WTC11 (cell line): ENCODE results near the gene PRKCE. TPM values are rescaled to one million over a fixed set of nuclear protein-coding genes. Genes with fewer than 3 reads are reported as not detected.

Source experiments
- ATAC-seq: fragments of 200-7000 bp; cut with Tn5 transposase; 2 replicates; pipeline ENCODE4 v1.10.0; 2021; ENCODE audit warnings: mild to moderate bottlenecking, moderate library complexity
- CTCF ChIA-PET: fragments of 300-600 bp; sonication (Branson Sonifier 250); formaldehyde crosslinking; loops from one replicate; lab custom pipeline; 2021; ENCODE audit warnings: antibody characterized with exemption; lab: Charles Lee
- POLR2A ChIA-PET: fragments of 350-600 bp; sonication (Branson Sonifier 250); formaldehyde crosslinking; loops from one replicate; lab custom pipeline; 2021; ENCODE audit warnings: antibody characterized with exemption; lab: Charles Lee
- DNase-seq: peaks from one replicate; pipeline ENCODE4 v3.0.0; 2021; ENCODE audit warnings: low spot score
- H3K27ac Mint-ChIP-seq: 2 replicates; pipeline ENCODE4 v1.8.0; 2021; ENCODE audit warnings: mixed read lengths
- H3K27me3 Mint-ChIP-seq: 2 replicates; pipeline ENCODE4 v1.8.0; 2021; ENCODE audit warnings: low read depth, mild to moderate bottlenecking, moderate library complexity, mixed read lengths
- H3K36me3 Mint-ChIP-seq: 2 replicates; pipeline ENCODE4 v1.8.0; 2021; ENCODE audit warnings: mixed read lengths
- H3K4me1 Mint-ChIP-seq: 2 replicates; pipeline ENCODE4 v1.8.0; 2022; ENCODE audit warnings: mixed read lengths
- H3K4me3 Mint-ChIP-seq: 2 replicates; pipeline ENCODE4 v1.8.0; 2021; ENCODE audit warnings: mild to moderate bottlenecking, moderate library complexity, mixed read lengths
- H3K9me3 Mint-ChIP-seq: 2 replicates; pipeline ENCODE4 v1.8.0; 2021; ENCODE audit warnings: mixed read lengths
- AR ChIP-seq: fragments of 250-450 bp; sonication (Bioruptor Pico); IDR thresholded peaks from 2 replicates; pipeline ENCODE4 v1.9.0; 2021; ENCODE audit warnings: mild to moderate bottlenecking
- ATF3 ChIP-seq: sonication (generic); formaldehyde crosslinking; conservative IDR thresholded peaks from 2 replicates; pipeline ENCODE4 v1.8.1; 2022; ENCODE audit warnings: mild to moderate bottlenecking, missing genetic modification reagents
- CDX4 ChIP-seq: fragments of 250-450 bp; sonication (Bioruptor Pico); IDR thresholded peaks from 2 replicates; pipeline ENCODE4 v1.9.0; 2021; ENCODE audit warnings: moderate library complexity, mild to moderate bottlenecking, inconsistent platforms, borderline replicate concordance
- CREM ChIP-seq: sonication (generic); formaldehyde crosslinking; IDR thresholded peaks from 2 replicates; pipeline ENCODE4 v1.8.1; 2022; ENCODE audit warnings: mild to moderate bottlenecking, missing genetic modification reagents, moderate library complexity
- ELF4 ChIP-seq: sonication (generic); formaldehyde crosslinking; IDR thresholded peaks from 2 replicates; pipeline ENCODE4 v1.8.1; 2022; ENCODE audit warnings: low read depth, mild to moderate bottlenecking, moderate library complexity, missing genetic modification reagents
- EMX1 ChIP-seq: fragments of 250-450 bp; sonication (Bioruptor Pico); IDR thresholded peaks from 2 replicates; pipeline ENCODE4 v1.8.0; 2021; ENCODE audit warnings: mild to moderate bottlenecking
- GTF2I ChIP-seq: fragments of 250-450 bp; sonication (Bioruptor Pico); conservative IDR thresholded peaks from 2 replicates; pipeline ENCODE4 v1.4.0; 2021; ENCODE audit warnings: mild to moderate bottlenecking
- KAT7 ChIP-seq: sonication (generic); formaldehyde crosslinking; IDR thresholded peaks from 2 replicates; pipeline ENCODE4 v1.8.1; 2023; ENCODE audit warnings: missing genetic modification reagents, mild to moderate bottlenecking, borderline replicate concordance
- NFATC4 ChIP-seq: fragments of 250-450 bp; sonication (Bioruptor Pico); IDR thresholded peaks from 2 replicates; pipeline ENCODE4 v1.9.0; 2021; ENCODE audit warnings: mild to moderate bottlenecking
- NR2C2 ChIP-seq: sonication (generic); formaldehyde crosslinking; IDR thresholded peaks from 2 replicates; pipeline ENCODE4 v1.8.0; 2022; ENCODE audit warnings: mild to moderate bottlenecking, missing genetic modification reagents
- OVOL2 ChIP-seq: fragments of 250-450 bp; sonication (Bioruptor Pico); IDR thresholded peaks from 2 replicates; pipeline ENCODE4 v1.9.0; 2021; ENCODE audit warnings: mild to moderate bottlenecking, borderline replicate concordance
- PRRX2 ChIP-seq: fragments of 250-450 bp; sonication (Bioruptor Pico); IDR thresholded peaks from 2 replicates; pipeline ENCODE4 v1.8.0; 2021; ENCODE audit warnings: mild to moderate bottlenecking
- SMAD3 ChIP-seq: sonication (generic); formaldehyde crosslinking; IDR thresholded peaks from 2 replicates; pipeline ENCODE4 v1.8.0; 2022; ENCODE audit warnings: missing genetic modification reagents, mild to moderate bottlenecking, borderline replicate concordance
- SP1 ChIP-seq: sonication (generic); formaldehyde crosslinking; conservative IDR thresholded peaks from 2 replicates; pipeline ENCODE4 v1.8.1; 2022; ENCODE audit warnings: missing genetic modification reagents
- STAT6 ChIP-seq: sonication (generic); formaldehyde crosslinking; conservative IDR thresholded peaks from 2 replicates; pipeline ENCODE4 v1.8.1; 2023; ENCODE audit warnings: mild to moderate bottlenecking, low read depth, missing genetic modification reagents, moderate library complexity
- ZBTB21 ChIP-seq: sonication (generic); formaldehyde crosslinking; IDR thresholded peaks from 2 replicates; pipeline ENCODE4 v1.8.1; 2023; ENCODE audit warnings: mild to moderate bottlenecking, missing genetic modification reagents, borderline replicate concordance
- ZSCAN18 ChIP-seq: fragments of 250-450 bp; sonication (Bioruptor Pico); IDR thresholded peaks from 2 replicates; pipeline ENCODE4 v2.1.2; 2022; ENCODE audit warnings: mild to moderate bottlenecking, moderate library complexity
- total RNA-seq: library from RNA; stranded (reverse); gene quantifications from 3 replicates; pipeline ENCODE4 v1.2.3, GENCODE V29; 2021
- TF ChIP-seq, protein P1 (sequence below): sonication (generic); formaldehyde crosslinking; IDR thresholded peaks from 2 replicates; pipeline ENCODE4 v1.8.0; 2023; ENCODE audit warnings: mild to moderate bottlenecking, missing genetic modification reagents

The PRKCE gene
- total RNA-seq, 1 experiment from 2014 or later, result 5.8 TPM

DNA sequence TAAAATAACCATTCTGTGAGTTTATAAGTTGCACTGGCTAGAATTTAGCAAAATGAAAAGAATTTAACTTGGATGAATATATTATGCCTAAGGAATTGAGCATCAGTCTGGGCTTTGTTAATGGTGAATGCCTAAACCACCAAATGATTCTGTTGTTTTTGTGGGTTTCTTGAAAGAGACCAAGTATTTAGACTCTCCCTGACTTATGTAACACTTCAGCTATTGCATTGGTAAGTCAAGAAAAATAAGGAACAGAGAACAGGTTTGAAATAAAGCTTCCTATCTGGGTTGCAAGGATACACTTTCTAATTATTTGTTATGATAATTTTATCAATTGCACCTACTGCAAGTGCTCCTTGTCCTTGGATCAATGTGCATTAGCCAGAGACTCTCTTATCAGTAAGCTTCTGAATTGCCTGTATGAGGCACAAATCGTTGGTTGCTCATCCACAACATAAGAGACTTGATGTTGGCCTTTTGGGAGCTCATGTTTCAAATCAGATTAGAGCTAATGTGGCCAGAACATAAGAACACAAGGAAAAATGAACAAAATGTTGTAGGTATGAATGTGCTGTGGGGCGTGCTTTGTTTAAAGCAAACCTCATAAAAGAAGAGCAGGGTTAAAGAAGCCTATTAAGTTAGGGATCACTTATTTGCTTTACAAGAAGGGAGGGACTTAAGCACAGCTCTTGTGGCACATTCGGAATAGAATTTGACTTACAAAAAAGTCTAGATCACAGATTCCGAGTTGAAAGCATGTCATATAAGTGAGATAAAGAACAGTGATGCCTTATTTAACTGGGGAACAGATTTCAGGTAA lies 37.2 kb downstream of the PRKCE start (continued):
- no peak for TF ChIP-seq STAT6 (CRISPR knock-in tag)
- TF ChIP-seq SP1, result no peak
- TF ChIP-seq KAT7 (CRISPR knock-in tag), result no peak
- no peak for TF ChIP-seq CDX4 (CRISPR knock-in tag)
- no peak for TF ChIP-seq ELF4 (CRISPR knock-in tag)
- no peak for TF ChIP-seq OVOL2 (CRISPR knock-in tag)
- TF ChIP-seq, all 79 proteins: peak for 0

DNA sequence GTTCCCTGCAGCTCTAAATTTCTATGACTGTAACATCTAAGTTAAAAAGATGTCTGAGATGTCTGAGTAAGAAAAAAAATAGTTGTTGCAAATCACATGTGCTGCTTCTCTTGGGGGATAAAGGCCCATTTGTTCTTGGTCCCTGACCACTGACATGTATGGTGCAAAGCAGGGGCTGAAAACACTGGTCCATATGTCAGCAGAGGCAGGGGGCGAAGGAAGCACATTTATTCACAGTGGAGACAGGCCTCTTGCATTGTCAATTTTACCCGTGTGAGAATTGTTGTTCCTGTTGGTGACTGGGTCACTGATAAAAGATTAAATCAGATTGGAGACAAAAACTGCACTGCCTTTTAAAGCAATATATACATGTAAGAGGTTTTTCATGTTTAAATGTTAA lies 38.8 kb downstream of the PRKCE start:
- DNase-seq (no peak), ATAC-seq (no peak)
- Mint-ChIP-seq H3K27ac (no peak overlapping the region), H3K4me1 (peaks cover under 1% of the 10 kb centered on the region), H3K4me3 (no peak overlapping the region), H3K36me3 (no peaks in the 10 kb centered on the region), H3K27me3 (no peaks in the 10 kb centered on the region), H3K9me3 (no peaks in the 10 kb centered on the region)
- TF ChIP-seq SMAD3, result no peak
- TF ChIP-seq, protein P1, sequence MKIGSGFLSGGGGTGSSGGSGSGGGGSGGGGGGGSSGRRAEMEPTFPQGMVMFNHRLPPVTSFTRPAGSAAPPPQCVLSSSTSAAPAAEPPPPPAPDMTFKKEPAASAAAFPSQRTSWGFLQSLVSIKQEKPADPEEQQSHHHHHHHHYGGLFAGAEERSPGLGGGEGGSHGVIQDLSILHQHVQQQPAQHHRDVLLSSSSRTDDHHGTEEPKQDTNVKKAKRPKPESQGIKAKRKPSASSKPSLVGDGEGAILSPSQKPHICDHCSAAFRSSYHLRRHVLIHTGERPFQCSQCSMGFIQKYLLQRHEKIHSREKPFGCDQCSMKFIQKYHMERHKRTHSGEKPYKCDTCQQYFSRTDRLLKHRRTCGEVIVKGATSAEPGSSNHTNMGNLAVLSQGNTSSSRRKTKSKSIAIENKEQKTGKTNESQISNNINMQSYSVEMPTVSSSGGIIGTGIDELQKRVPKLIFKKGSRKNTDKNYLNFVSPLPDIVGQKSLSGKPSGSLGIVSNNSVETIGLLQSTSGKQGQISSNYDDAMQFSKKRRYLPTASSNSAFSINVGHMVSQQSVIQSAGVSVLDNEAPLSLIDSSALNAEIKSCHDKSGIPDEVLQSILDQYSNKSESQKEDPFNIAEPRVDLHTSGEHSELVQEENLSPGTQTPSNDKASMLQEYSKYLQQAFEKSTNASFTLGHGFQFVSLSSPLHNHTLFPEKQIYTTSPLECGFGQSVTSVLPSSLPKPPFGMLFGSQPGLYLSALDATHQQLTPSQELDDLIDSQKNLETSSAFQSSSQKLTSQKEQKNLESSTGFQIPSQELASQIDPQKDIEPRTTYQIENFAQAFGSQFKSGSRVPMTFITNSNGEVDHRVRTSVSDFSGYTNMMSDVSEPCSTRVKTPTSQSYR (CRISPR knock-in tag), result no peak
- no peak for TF ChIP-seq EMX1 (CRISPR knock-in tag)
- no peak for TF ChIP-seq SP1
- no peak for TF ChIP-seq GTF2I (CRISPR knock-in tag)
- TF ChIP-seq ZBTB21 (CRISPR knock-in tag), result no peak
- TF ChIP-seq ZSCAN18 (CRISPR knock-in tag), result no peak
- no peak for TF ChIP-seq PRRX2 (CRISPR knock-in tag)
- TF ChIP-seq NFATC4 (CRISPR knock-in tag), result no peak
- no peak for TF ChIP-seq ATF3 (CRISPR knock-in tag)
- TF ChIP-seq NR2C2 (CRISPR knock-in tag), result no peak
- no peak for TF ChIP-seq CREM (CRISPR knock-in tag)
- no peak for TF ChIP-seq AR (CRISPR knock-in tag)
- CTCF ChIA-PET, result no interaction called here
- POLR2A ChIA-PET, result no interaction called here
